HPDE6-E6E7 (cell line): ENCODE results near the gene FBRSL1.
"Not testable (repeated sequence)": the region's sequence is repeated elsewhere in the genome, so short reads cannot be mapped to it uniquely, and the experiment has no call there.

Experiments
- DNase-seq: peaks from one replicate; pipeline ENCODE4 v3.0.0; 2011; ENCODE audit warnings: missing footprints; ENCODE audit errors: extremely low spot score

Gene FBRSL1

DNA sequence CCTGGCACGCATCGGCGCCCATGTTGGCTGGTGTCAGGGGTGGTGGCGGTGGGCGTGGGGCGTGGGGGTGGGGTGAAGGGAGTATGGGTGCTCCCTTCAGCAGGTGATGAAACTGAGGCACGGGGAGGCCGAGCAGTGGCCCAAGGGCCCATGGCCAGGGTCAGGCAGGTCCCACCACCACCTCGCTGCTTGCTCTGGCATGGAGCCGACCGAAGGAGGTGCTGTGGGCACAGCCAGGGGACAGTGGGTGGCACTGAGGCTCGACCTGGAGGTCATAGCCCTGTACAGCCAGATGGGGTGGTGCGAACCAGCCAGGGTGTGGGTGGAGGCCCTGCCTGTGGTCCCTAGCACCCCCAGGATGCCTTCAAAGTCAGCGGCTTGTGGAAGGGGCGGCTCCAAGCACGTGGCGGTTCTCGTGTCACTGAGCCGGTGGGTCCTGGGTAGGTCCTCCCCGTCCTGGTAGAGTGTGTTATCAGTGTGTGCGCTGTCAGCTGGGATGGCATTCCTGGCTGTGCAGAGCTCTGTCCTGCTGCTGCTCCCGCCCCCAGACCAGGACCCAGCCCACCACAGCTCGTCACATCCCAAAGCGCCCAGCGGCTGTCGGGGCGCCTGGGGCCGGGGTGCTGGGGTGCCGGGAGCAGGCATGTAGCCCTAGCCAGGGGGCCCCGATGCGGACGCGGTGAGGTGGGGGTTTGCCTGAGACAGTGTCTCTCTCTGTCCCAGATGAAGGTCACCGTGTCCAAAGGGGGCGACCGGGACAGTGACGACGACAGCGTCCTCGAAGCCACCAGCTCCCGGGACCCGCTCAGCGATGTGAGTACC lies 35.3 kb downstream of the FBRSL1 start:
- DNase-seq: no peak

DNA sequence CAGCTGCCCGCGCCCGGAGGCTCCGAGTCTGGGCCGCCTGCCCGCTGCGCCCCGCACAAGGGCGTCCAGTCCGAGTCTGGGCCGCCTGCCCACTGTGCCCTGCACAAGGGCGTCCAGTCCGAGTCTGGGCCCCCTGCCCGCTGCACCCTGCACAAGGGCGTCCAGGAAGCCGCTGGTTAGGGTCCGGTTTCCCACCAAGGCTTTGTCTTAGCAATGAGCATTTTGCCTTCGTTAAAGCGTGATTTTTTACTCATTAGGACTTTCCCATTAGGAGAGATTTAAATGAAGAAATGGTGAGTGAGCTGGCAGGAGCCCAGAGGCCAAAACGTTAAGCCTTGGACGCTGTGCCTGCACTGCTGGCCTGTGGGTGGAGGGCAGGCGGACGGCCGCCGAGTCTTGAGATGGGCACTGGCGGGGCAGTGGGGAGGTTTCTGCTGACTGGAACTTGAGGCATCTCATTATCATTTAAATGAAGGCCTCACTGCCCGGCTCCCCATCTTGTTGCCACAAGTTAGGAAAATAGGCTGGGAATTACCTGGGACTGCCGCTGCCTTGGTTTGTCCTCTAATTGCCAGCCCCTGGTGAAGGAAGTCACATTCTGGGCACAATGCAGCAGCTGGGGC lies 36.0 kb downstream of the FBRSL1 start:
- no peak for DNase-seq

DNA sequence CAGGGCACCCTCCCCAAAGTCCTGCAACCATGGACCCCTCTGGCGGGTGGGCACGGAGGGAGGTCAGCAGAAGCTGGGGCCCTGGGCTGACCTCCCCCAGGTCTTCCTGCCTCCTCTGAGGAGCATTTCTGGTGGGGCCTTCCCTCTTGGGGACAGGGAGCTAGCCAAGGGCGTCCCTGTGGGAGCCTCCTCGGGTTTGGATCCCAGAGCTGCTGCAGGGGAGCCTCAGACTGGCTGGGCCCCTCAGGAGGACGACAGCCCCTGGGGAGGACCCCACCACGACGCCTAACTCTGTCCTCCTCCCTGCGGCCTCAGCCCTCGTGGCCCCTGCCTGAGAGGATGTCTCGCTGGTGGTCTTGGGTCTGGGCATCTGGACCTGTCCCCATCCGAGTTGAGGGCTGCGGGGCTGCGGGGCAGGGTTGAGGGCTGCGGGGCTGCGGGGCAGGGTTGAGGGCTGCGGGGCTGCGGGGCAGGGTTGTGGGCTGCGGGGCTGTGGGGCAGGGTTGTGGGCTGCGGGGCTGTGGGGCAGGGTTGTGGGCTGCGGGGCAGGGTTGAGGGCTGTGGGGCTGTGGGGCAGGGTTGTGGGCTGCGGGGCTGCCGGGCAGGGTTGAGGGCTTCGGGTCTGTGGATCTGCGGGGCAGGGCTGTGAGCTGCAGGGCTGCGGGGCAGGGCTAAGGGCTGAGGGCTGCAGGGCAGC lies 37.4 kb downstream of the FBRSL1 start:
- DNase-seq: no peak

DNA sequence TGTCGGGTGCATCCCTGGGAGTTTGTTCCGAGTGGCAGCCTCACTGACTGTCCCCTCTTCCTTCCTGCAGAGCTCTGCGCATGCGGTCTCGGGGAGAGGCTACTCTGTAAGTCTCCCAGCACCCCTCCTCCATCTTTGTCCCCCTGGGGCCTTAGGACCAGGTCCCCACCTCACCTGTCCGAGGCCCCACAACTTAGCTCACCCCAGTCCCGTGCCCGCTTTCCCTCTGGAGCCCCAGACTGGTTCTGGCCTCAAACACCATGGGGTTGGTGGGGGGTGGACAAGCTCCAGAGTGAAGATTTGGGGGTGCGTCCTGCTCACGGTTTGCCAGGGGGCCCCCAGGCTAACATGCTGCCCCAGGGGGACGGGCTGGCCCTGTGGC lies 37.9 kb downstream of the FBRSL1 start:
- DNase-seq: no peak

DNA sequence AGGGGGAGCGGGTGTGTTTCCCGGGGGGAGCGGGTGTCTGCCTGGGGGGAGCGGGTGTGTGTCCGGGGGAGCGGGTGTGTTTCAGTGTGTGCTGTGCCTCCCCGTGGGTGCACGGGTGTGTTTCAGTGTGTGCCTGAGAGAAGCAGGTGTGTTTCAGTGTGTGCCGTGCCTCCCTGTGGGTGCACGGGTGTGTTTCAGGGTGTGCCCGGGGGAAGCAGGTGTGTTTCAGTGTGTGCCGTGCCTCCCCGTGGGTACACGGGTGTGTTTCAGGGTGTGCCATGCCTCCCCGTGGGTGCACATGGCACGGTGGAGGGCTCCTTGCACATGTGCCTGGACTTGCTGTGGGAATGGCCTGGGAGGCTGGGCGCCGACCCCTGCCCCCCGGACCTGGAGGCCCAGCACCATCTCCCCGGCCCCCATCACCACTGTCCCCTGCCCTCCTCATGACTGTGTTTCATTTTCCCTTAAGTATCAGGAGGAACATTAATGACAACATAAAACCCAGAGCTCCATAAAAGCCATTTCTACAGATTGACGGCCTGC lies 38.7 kb downstream of the FBRSL1 start:
- DNase-seq: no peak

DNA sequence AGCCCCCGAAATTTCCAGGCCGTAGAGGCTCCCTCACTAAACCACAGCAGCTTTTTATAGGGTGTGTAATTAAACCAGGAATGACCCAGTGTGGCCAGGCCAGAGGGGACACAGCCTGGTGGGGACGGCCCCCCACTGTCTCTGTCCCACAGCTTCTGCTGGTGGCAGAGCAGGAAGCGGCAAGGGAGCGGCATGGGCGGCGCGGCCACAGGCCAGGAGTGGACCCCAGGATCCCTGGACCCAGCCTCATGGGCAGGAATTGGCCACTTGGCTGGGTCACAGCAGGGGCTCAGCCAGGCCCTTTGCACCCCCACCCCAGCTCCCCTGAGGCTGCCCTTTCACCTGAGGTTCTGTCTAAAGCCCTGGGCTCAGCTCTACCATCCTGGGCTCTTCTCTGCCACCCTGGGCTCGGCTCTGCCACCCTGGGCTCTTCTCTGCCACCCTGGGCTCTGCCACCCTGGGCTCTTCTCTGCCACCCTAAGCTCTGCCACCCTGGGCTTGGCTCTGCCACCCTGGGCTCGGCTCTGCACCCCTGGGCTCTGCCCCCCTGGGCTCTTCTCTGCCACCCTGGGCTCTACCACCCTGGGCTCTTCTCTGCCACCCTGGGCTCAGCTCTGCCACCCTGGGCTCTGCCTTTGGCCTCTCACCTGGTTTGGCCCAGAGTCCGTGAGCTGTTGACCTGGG lies 39.3 kb downstream of the FBRSL1 start:
- DNase-seq: no peak

DNA sequence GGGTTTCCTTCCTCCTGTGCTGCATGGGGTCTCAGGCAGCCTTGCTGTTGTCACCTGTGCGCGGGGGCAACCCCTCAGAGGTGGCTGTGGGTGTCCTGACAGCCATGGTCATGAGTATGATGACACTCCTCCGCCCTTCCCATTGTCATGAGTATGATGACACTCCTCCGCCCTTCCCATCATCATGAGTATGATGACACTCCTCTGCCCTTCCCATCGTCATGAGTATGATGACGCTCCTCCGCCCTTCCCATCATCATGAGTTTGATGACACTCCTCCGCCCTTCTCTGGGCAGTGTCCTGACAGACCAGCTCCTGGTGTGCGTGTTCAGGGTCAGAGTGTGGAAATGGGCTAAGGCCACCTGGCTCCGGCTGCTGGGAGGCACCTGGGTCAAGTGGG lies 40.0 kb downstream of the FBRSL1 start:
- no peak for DNase-seq

DNA sequence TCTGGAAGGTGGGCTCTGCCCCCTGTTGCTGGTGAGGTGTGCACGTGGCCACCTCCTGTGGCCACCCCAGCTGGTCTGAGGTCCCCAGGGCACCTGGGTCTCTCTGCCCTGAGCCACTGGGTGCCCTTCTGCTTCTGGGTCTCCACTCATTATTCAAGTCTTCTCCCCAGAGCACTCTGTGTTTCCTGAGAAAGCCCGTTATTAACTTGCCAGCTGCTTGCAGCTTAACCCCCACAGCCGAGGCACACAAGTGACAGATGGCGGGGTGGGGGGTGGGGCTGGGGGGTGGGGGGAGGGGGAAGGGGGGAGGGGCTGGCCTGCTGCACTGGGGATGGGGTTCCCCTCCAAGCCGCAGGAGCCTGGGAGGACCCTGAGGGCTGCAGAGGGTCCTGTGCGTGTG lies 40.5 kb downstream of the FBRSL1 start:
- no peak for DNase-seq

DNA sequence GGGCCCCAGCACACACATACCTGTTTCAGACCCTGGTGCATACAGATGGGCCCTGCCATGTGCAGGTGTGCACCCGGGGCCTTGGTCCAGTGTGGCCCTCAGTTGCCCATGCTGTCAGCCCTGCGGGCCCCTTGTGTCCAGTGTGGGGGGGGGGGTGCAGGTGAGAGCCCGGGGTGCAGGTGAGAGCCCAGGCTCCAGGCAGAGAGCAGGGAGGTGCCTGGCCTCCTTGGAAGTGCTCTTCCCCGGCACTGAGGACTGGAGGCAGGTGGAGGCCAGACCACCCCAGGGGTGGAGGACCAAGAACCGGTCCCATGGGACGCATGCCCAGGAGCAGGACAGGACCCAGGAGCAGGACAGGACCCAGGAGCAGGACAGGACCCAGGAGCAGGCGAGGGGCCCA lies 40.9 kb downstream of the FBRSL1 start:
- no peak for DNase-seq

DNA sequence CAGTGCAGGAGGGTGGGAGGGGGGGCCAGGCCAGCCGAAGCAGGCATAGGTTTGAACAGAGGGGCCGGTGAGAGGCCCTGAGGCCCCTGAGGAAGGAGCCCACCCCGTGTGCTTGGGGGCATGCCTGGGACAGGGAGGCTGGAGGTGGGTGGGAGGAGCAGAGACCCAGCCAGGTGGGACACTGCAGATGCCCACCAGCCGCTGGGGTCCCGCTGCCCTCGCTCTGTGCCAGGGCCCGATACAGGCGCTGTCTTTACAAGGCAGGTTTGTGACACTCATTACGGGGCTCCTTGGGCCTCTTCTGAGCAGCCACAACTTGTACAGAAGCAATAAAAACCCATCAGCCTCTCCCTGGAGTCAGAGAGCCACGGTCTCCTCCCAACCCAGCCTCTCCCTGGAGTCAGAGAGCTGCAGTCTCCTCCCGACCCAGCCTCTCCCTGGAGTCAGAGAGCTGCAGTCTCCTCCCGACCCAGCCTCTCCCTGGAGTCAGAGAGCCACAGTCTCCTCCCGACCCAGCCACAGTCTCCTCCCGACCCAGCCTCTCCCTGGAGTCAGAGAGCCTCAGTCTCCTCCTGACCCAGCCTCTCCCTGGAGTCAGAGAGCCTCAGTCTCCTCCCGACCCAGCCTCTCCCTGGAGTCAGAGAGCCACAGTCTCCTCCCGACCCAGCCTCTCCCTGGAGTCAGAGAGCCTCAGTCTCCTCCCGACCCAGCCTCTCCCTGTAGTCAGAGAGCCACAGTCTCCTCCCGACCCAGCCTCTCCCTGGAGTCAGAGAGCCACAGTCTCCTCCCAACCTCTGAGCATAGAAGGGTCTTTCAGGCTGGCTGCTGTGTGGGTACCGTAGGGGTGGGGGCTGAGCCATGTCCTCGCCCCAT lies 43.0 kb downstream of the FBRSL1 start:
- not testable (repeated sequence) for DNase-seq

DNA sequence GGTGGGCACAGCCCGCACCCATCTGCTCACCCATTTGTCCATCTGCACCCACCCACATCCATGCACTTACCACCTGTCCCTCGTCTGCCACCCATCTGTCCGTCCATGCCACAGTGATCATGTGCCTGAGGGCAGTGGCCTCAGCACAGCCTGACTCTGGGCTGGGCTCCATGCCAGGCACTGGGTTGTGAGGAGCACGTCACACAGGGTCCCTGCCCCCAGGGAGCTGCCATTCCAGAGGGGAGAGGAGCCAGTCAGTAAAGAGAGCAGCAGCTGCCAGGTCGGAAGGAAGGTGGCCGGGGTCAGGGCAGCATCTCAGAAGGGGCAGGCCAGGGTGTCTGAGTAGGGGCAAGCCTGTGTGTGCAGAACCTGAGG lies 43.6 kb downstream of the FBRSL1 start:
- DNase-seq: no peak

DNA sequence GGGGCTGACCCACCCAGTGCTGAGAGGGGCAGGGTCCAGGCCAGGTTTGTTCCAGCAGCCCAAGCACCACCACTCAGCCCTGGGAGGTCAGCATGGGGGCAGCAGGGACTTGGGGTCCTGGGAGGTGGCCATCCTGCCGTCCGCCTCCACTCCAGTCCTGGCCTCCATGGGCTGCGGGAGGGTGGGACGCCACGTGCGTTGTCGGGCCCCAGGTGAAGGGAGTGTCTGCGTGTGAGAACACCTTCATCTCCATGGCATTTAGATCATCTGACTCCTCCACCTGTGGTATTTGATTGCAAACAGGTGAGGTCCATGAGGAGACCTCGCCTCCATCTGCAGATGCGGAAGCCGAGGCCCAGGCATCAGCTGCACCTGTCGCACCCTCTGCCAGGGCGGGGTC lies 44.1 kb downstream of the FBRSL1 start:
- no peak for DNase-seq

DNA sequence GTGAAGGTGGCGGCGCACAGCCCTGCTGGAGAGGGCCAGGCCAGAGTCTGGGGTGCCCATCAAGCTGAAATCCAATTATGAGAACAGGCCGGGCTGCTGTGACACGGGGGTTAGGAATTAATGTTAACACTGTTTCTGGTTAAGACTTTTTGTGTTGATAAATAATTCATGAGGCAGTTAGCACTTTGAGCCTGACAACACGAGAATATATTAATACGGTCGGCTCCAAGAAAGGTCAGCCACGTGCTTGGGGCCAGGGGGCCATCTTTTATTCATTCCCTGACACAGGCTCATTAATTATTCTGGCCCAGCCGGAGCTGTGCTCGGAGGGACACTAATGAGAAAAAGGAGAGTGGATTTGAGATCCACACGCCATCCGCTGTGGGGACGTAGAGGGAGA lies 45.1 kb downstream of the FBRSL1 start:
- no peak for DNase-seq

DNA sequence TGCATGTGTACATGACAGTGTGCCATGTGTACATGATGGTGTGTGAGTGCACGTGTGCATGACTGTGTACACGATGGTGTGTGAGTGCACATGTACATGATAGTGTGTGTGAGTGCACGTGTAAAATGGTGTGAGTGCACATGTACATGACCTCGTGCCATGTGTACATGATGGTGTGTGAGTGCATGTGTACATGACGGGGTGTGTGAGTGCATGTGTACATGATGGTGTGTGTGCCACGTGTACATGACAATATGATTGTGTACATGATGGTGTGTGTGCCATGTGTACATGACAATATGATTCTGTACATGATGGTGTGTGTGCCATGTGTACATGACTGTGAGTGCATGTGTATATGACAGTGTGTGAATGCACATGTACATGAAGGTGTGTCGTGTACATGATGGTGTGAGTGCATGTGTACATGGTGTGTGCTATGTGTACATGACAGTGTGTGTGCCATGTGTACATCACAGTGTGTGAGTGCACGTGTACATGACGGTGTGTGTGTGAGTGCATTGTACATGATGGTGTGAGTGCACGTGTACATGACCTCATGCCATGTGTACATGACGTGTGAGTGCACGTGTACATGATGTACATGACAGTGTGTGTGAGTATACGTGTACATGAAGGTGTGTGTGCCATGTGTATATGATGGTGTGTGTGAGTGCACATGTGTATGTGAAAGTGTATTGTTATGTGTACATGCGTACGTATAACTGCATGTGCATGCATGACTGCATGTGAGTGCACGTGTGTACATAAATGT lies 46.3 kb downstream of the FBRSL1 start:
- no peak for DNase-seq

DNA sequence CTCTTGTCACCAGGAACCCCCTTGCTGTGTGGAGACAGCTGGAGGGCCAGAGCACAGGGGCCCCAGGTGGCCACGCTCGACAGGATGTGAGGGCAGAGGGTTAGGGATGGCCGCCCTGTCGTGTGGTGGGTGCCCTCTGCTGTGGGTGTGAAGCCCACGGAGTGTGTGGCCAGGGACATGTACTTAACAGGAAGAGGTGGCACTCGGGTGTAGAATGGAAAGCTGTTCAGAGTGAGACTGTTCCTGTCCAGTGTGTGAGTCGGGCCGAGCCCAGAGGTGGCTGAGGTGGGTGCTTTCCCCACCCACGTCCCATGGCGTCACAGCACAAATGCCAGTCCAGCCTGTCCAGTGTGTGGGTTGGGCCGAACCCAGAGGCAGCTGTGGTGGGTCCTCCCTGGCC lies 47.1 kb downstream of the FBRSL1 start:
- no peak for DNase-seq

DNA sequence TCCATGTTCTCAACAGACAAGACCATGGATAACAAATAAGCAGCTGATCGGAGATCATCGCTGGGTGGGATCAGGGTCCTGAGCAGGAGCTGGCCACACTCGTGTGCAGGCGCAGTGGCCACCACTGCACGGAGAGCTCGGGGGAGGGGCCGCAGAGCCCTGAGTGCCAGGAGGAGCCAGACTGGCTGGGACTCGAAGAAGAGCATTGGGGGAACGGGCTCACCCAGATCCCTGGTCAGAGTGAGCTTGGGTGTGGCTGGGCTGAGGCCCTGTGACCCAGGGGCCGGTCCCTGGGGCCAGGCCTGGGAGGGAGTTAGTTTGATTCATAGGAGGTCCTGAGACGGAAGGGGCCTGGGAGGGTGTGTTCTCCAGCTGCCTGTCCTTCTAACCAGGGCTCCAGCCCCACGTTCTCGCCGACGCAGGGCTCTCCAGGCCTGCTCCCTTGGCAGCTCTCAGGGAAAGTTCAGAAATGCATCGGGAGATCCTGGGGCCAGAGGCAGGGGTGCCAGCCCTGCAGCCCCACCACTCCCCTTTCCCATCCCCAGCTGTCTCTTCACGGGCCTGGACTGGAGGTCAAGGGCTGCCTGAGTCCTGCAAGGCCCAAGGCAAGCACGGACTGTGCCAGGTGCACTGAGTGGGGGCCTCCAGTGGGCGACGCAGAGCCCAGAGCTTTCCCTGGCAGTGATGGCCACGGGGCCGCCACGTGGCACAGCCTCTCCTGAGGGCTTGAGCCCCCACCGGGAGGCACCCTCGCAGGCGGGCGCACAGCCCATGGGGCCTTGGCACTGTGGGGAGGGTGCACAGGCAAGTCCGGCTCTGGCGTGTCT lies 48.1 kb downstream of the FBRSL1 start:
- DNase-seq: no peak

DNA sequence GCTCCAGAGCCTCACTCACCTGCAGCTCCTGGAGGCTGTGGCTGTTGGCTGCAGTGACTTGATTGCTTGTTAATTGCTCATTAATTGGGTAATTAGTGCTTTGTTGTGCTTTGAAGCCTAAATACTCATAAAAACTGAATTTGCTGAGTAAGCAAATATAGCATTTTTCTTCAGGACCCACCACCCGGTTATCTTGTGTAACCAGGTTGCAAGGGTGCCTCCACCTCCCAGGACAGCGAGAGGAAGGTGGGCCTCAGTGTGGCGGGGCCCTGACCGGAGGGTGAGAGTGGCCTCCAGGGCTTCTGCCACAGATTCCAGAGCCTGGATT lies 48.7 kb downstream of the FBRSL1 start:
- no peak for DNase-seq

DNA sequence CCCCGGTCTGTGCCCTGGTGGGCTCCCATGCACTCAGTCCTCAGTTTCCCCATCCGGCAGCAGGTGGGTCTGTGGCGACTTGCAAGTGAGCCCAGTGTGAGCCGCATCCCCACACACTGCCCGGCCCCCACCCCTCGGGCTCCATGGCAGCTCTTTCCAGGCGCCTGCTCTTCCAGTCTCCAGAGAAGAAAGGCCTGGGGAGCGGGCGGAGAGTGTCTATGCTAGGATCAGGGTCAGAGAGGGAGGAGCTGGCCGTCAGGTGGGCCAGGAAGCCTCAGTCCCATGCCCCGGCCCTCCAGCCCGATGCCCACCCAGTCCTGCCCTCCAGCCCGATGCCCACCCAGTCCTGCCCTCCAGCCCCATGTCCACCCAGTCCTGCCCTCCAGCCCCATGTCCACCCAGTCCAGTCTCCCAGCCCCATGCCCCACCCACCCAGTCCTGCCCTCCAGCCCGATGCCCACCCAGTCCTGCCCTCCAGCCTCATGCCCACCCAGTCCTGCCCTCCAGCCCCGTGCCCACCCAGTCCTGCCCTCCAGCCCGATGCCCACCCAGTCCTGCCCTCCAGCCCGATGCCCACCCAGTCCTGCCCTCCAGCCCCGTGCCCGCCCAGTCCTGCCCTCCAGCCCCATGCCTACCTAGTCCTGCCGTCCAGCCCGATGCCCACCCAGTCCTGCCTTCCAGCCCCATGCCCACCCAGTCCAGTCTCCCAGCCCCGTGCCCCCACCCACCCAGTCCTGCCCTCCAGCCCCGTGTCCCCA lies 49.2 kb downstream of the FBRSL1 start:
- no peak for DNase-seq

DNA sequence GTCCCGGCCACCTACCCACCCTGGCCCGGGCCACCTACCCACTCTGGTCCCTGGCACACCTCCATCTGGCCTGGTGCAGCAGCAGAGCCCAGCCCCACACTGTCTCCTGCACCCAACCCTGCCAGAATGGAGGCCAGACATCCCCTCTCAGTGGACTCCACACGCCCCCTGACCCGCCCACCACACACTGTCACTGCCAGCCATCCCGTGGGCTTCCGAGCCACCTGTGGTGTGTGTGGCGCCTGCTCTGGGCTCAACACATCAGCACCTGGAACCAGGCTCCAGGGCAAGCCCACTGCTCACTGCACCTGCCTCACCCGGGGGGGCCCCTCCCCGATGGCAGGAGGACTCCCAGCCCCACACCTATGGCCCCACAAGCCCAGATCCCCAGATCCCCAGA lies 50.5 kb downstream of the FBRSL1 start:
- no peak for DNase-seq
